GM10266 (cell line): ENCODE results near the gene P2RY11.

Experiments
- DNase-seq: peaks from one replicate; pipeline ENCODE4 v3.0.0; 2012; ENCODE audit errors: extremely low spot score
- TF ChIP-seq, protein P1 (sequence below): IDR thresholded peaks from 2 replicates; pipeline ENCODE4 v1.5.1; 2012; ENCODE audit warnings: mild to moderate bottlenecking, low read depth; ENCODE audit not compliant: control insufficient read depth, insufficient read depth; ENCODE audit errors: missing control alignments

Gene P2RY11

GRCh38 chr19:10152100-10152499, 40.6 kb downstream of the P2RY11 start:
- DNase-seq = no peak
- TF ChIP-seq, protein P1, sequence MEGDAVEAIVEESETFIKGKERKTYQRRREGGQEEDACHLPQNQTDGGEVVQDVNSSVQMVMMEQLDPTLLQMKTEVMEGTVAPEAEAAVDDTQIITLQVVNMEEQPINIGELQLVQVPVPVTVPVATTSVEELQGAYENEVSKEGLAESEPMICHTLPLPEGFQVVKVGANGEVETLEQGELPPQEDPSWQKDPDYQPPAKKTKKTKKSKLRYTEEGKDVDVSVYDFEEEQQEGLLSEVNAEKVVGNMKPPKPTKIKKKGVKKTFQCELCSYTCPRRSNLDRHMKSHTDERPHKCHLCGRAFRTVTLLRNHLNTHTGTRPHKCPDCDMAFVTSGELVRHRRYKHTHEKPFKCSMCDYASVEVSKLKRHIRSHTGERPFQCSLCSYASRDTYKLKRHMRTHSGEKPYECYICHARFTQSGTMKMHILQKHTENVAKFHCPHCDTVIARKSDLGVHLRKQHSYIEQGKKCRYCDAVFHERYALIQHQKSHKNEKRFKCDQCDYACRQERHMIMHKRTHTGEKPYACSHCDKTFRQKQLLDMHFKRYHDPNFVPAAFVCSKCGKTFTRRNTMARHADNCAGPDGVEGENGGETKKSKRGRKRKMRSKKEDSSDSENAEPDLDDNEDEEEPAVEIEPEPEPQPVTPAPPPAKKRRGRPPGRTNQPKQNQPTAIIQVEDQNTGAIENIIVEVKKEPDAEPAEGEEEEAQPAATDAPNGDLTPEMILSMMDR = no peak

DNA sequence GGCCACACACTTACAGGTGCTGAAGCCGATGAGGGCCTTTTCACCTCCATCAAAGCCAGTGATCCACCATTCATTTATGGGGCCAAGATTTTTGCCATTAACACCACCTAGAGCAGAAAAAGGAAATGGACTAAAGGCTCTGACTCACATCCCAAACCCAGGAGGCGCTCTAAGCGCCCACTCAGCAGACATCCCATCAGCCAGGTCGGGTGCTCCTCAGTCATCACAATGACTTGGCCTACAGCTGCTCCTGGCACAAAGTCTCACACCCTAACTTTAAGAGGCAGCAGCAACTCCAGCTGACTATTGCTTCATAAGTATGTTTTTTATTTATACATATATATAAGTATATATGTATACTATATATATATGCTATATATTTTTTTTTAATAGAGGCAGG, 44.3 kb downstream of the P2RY11 start:
- TF ChIP-seq, protein P1 = no peak

DNA sequence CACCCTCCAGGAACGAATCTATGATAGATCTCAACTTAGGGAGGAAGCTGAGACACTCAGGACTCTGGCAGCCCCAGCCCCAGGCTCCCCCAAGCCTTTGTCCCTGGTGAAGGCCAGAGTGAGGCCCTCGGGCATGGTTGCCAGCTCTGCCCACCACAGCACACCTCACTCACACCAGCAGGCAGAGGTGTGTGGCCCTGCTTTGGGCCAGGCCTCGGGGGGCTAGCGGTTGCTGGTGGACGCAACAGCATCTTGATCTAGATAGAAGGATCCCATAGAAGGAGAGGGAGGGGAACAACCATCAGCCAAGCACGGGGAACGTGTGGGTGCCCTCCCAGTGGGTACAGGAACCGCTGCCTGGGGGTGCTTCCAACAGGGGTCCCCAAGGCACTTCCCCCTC, 46.6 kb downstream of the P2RY11 start:
- TF ChIP-seq, protein P1 = no peak
- DNase-seq = no peak

More for the DNA sequence above, 44.3 kb downstream of the P2RY11 start:
- DNase-seq = no peak

DNA sequence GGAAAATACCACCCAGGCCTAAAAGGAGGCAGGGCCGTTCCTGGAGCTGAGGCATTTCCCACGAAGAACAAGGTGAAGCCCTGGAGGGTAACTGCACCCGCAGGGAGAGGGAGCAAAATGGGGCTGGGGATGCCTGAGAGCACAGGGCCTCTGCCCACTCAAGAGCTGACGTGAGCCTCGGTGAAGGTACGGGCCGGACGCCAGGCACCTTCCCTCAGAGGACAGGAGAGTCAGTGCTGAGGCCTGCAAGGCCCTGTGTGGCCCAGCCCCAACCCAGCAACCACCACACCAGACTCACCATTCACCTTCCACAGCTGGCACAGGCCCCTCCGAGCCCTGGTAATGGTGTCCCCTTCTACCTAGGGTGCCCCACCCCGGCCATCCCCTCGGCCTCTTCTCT, 47.0 kb downstream of the P2RY11 start:
- TF ChIP-seq, protein P1 = no peak

GRCh38 chr19:10159610-10160009, 48.1 kb downstream of the P2RY11 start:
- DNase-seq = no peak
- TF ChIP-seq, protein P1 = no peak

More for the DNA sequence above, 47.0 kb downstream of the P2RY11 start:
- no peak for DNase-seq

DNA sequence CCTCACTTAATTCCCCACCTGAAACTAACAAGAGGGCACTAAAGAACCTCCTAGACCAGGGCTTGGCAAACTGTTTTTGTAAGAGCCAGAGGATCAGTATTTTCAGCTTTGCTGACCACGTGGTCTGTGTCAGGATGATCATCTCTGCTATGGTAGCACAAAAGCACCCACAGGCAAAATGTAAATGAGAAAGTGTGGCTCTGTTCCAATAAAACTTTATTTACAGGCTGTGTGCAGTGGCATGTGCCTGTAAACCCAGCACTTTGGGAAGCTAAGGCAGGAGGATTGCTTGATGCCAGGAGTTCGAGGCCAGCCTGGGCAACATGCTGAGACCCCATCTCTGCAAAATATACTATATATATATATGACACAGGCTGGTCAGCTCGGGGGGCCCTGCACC, 52.0 kb downstream of the P2RY11 start:
- DNase-seq = no peak
- TF ChIP-seq, protein P1 = no peak
